Stimulated activated CD4-positive, alpha-beta T cell treated with anti-CD3 and anti-CD28 coated beads, Interleukin-2, amount 100 ng/mL, for 4 hours (primary cell): ENCODE measurements around the gene ENTHD1.

Experiments used
- DNase-seq: peaks from one replicate; pipeline ENCODE4 v3.0.0-alpha.2; 2020; ENCODE audit warnings: low read depth

ENTHD1 gene

DNA sequence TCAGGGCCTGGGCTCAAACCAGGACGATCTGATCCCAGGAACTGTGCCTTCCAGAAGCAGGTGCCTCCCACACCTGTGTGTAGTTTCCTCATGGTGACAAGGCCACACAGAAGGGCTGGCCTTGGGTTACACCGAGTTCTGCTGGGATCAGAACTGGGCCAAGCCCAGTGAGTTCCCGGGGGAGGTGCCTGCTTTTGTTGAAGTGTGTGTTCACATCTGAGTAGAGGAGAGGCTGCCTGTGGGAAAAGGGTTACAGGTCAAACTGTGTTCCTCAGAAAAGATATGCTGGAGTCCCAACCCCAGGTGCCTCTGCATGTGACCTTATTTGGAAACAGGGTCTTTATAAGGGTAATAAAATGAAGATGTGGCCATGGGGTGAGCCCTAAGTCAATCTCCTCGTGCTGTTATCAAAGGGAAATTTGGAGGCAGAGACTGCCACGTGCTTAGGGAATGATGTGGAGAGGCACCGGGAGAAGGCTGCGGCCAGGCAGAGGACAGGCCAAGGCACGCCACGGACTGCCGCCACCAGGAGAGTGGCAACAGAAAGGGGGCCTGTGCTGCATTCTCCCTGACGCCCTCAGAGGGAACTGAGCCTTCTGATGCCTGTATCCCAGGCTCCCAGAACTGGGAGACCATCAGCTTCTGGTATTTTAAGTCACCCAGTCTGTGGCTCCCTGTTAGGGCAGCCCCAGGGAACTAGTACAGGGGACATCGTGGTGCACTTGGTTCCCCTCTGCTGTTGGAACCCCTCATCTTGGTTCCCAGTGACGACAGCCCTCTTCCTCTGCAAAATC, 164.2 kb downstream of the ENTHD1 start:
- DNase-seq: no peak

DNA sequence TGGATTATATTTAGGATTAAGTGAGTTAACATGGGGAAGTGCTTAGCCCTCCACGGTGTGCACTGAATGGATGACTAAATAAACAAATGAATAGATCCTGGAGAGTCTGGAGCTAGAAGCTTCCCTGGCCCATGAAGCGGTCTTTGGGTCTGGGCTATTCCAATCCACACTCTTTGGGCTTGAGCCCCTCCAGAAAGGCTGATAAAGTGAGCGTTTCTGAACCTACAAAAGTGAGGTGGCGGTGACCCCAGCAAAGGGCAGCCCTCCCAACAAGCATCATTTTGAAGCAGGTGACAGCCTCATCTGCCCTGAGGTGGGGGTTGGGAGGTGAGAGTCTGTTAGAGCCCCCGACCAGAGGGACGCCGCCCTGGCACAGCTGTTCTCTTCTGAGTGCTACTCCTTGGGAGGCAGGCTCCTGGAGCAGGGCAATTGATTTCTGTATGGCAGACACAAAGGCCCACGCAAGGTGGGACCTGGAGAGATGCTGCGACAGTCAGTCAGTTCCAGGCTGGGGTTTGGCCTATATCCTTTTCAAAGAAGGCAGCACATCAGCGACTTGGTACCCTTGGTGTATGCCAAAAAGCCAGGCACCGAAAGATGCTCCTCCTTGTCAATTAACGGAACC, 165.2 kb downstream of the ENTHD1 start:
- DNase-seq: no peak

DNA sequence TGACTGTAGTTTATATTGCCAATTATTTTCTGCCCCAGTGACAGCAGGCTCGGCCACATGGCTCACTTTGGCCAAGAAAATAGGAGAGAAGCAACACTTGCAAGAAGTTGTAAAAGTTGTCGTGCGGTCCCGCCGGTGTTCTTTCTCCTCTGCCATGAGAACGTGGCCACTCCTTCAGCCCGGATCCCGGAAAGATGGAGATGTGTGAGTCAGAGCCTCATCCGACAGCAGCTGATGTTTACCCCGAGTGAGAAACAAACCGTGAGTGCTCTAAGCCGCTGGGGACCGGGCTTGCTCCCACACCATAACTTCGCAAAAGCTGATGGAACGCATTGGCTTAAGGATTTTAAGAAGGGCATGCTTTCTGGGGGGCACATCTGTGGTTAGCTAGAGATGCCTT, 166.0 kb downstream of the ENTHD1 start:
- no peak for DNase-seq

DNA sequence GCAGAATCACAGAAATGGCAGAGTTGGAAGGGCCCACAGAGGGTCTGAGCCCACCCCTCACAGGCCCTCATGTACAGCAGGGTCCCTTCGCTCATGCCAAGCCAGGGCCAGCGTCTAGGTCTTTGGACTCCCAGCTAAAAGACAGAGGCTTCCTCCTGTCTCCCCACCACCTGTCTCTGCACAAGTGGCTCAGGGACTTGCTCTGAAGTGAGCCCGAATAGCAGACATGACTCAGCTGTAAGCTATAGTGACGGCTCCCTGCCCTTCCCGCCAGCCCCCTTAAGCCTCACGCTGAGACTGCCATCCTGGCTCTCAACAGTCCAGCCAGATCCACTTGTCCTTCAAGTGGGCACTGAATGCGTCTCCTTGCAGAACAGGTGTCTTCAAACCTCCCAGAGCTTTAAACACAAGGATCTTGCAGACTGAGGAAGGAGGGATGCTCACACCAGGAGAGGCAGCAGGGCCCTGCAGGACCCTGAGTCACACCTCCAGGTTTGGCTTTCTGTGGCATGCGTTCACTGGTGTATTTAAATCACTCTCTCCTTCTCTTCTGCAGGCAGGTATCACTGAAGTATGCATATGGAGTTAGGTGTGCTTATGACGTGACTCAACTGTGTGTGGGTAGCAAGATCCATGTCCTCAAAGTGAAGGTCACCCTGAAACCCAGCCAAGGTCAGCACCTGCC, 168.1 kb downstream of the ENTHD1 start:
- DNase-seq: no peak

DNA sequence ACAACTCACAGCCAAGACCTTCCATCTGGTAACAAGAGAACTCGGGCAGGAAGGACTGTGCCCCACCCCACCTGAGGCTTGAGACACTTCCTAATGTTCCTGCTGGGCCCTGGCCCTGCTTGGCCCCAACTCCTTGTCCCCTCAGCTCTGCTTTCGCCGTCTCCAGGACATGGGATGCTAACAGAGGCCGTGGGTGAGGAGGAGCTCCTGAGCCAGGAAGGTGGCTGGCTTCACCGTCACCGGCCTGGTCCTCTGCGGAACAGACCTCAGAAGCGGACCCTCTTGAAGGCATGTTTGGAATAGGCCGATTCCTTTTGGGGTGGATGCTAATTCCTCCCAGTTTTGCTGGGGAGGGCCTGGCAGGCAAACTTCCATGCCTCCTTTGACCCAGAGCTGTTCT, 168.7 kb downstream of the ENTHD1 start:
- no peak for DNase-seq

DNA sequence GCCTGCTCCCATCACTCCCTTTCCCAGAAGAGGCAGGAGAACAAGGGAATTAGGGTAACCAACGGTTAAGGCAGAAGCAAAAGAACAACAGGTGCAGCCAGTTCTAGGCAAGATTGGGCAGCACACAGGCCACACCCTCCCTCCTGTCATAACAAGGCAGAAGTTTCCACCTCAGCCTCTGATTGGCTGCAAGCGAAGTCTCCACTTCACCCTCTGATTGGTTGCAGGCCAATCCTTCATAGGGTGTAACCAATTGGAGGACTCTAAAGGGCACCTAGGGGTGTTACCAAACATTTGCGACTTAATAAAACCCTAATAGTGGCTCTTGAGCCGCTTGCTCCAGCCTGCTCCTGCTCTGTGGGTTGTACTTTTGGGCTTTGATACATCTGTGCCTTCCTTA, 169.2 kb downstream of the ENTHD1 start:
- no peak for DNase-seq

DNA sequence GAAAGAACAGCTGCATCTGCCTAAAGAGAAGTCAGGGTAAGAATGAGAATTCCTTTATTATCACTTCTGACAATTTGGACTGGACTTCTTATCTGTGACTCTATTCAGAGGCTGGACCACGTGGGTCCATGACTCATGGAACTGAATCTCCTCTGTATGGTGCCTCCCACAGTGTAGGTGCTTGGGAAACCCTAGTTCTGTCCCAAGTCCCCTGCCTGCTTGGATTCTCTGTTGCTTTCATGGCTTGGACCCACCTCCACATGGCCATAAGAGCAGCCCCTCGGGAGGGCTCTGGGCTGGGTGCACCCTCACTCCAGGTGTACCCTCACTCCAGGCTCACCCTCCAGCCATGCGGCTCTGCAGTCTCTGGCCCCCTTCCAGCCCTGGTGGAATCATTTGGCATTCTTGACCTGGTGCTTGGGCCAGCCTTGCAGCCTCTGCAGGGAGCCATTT, 169.6 kb downstream of the ENTHD1 start:
- no peak for DNase-seq

DNA sequence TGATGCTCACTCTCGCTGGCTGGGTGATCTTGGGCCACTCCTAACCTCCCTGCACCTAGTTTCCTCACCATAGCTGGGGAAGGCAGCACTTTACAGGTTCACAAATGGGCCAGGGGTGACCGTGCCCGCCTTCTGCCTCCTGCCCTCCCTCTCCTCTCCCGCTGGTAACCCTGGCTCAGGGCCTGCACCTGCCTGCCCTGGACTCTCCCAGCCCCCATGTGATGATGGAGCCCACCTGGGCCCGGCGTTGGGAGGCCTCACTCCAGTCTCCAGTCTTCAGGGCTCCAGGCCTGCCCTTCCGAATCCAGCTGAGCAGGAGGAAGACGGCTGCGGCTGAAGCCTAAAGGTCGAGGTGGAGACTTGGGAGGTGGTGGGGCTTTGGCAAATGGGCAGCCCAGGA, 170.1 kb downstream of the ENTHD1 start:
- no peak for DNase-seq

DNA sequence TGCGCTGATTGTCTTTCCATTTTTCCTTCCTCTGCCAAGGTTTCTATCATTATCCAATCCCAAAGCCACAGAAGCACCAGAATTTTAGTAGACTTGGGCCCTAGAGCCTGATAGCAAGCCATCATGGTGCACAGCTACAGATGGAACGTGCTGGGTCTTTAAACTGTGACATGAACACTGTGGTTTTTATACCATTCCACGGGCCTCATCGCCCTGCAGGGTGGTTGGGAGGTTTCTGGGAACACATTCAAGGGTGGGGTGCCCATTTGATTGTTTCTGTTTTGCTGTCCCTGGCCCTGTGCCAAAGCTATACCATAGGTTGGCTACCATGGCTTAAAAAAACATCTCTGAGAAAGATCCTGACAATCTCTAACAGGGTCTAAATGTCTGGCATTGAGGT, 171.1 kb downstream of the ENTHD1 start:
- no peak for DNase-seq

DNA sequence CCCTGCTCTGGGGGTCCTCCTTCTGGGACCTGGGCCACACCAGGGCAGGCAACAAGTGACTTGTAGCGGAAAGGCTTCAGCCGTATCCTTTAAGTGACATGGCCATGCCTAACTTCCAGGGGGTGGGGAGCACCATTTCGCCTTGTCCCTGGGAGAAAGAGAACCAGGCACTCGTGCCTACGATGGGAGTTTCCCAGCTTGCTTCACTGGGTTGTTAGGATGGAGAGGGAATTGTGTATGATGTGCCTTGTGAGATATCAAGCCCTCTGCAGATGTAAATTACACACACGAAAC, 171.6 kb downstream of the ENTHD1 start:
- no peak for DNase-seq

DNA sequence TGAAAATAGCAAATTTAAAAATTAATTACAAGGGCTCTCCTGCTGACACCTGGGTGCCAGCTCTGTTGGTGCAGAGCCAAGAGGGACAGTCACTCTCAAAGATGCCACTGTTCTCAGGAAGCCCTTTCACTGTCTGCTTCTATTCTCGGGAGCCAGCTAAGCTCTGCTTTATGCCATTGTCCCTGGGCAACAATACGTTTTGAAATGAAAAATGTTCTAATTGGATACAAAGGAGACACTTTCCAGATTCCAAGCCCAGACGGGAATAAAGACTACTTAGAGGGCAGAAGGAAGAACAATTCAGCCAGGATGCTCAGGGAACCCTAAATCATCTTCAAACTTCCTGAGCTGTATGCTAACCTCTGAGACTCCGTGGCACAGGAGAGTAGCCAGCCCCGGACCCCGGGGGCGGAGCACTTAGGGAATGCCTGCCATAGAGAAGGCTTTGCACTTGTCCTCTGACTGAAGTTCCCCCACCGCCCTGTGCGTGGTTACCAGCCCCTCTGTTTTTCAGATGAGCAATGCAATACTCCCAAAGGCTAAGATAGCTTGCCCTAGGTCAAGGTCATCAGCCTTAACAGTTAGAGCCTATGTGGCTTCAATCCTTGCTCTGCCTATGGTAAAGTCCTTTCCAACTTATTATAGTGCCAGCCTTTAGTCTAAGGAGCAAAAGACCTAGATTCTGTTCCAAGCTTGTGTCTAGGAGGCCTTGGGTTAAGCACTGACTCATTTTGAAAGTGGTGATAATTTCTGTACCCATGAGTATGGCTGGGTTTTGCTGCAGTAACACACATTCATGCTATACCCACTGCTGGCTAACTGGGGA, 172.1 kb downstream of the ENTHD1 start:
- no peak for DNase-seq

DNA sequence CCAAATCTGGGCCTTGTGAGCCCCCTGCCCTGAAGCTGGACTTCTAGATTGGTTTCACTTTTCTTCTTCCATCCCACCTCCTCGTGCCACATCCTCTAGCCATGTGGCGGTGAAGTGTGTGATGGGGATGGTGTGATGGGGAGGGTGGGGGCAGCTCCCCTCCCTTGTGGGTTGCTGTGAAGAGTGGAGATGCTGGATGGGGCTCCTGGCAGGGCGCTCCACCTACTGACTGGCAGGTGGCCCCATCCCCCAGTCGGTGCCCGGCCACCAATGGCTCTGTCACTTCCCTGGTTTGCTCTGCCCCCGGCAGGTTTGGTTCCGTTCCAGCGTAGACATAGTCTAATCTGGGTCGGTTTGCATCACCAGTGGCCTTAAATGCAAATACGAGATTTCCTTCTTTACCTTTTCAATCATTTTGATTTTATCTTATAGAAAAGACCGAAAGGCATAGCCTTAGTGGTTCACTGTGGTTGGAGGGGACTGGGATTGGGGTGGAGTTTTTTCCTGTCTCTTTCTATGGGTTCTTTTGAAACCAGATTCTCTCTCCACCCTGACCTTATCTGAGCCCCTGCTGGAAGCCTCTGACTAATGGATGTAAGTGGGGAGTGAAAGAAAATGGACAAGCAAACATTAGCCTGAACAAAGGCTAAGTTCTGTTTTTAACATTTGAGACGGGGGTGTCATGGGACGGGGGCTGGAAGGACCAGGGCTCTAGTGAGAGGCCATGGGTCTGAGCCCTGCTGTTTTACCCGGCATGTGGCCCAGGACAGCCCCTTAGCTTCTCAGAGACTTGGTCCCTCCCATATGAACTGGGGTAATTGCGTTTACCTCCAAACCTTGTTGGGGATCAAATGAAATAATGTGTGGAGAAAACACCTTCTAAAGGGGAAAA, 173.8 kb downstream of the ENTHD1 start:
- DNase-seq: no peak

DNA sequence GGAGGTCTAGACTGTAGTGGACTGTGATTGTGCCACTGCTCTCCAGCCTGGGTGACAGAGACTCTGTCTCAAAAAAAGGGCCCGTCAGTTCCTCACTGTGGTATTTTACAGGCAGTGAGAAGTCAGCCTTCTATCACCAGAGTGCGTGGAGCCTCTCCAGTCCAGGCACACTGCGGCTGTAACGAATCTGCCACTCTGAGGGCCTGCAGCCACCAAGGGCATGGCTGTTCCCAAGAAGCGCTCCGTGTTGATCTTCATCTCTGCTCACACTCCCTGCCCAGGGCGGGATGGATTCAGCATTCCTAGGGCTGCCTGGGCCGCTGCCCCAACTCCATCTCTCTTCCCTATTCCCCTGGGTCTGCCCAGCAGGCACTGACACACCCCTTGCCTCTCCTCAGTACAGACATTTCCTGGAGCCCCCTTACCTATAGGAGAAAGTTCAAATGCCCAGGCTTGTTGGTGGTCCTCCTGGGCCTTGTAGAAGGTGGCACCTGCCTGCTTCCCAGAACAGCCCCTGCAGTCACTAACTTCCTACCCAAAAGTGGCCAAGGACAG, 174.6 kb downstream of the ENTHD1 start:
- DNase-seq: no peak

DNA sequence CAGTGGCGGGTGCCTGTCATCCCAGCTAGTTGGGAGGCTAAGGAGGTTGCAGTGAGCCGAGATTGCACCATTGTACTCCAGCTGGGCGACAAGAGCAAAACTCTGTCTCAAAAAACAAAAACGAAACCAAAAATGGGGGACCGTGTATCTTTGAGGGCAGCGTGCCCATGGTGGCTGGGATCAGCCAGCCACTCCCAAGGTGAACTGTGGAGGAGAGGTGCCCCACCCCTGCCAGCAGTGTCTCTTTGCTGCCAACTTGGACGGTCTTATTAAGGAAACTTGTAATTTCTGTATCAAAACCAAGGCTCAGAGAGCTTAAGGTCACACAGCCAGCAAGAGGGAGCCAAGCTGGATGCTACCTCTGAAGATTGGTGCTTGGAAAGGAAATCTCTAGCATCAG, 175.4 kb downstream of the ENTHD1 start:
- DNase-seq: no peak

DNA sequence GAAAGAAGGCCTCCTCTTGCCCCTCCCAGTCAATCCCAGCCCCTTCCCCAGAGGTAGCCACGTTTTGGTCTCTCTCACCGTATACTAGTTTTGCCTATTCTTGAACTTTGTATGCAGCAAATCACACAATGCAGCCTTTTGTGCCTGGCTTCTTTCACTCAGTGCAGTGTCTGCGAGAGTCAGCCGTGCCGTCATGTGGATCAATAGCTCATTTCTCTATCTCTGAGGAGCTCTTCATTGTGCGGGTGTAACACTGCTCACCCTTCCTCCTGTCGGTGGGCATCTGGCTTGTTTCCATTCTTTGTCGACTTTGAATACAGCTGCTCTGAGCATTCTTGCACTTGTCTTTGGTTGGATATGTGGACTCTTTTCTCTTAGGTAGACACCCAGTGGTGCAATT, 176.5 kb downstream of the ENTHD1 start:
- DNase-seq: no peak

DNA sequence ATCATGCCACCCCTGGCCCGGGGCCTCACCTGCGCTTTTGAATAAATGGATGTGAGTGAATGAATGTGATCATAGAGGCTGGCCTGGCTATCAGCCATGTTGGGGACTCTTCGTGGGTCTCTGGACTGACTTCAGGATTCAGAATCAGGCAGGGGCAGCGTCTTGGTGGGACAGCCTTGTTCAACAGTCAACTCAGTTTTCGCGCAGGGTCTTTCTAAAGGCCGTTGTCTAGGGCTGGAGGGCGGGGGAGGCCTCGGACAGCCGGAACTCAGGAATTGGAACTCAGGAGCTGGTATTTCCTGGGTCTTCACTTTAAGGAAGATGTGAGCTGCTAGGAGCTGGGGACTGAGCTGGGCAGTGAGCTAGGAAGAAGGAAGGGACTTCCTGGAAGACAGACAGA, 177.0 kb downstream of the ENTHD1 start:
- no peak for DNase-seq

DNA sequence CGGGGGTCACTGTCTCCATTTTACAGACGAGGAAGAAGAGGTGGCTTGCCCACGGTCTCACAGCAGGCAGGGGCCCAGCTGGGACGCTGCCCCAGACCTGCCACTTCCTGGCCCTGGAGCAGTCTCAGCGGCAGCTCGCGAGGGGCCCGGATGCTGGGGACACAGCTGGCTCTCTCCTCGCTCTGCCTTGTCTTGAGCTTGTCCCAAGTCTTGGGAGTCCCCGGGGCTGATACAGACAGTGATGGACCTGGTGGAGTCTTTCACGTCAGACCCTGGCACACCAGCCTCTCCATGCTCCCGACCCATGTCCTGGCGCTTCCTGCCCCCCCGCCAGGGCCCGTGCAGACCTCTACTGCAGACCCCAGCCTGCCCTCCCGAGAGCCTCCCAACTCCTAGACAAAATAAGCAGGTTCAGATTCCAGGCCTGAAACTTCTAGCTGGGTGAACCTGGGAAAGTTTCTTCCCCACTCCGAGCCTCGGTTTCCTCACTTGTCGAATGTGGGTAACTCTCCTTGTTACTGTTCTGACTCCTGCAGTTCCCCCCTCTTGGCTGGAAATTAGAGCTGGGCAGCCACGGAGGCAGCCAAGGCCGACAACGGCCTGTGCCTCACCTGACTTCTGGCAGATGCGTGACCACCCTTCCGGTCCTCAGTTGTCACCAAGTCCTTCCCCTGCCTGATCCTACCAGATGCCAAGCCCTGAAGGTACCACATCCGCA, 177.6 kb downstream of the ENTHD1 start:
- DNase-seq: no peak

DNA sequence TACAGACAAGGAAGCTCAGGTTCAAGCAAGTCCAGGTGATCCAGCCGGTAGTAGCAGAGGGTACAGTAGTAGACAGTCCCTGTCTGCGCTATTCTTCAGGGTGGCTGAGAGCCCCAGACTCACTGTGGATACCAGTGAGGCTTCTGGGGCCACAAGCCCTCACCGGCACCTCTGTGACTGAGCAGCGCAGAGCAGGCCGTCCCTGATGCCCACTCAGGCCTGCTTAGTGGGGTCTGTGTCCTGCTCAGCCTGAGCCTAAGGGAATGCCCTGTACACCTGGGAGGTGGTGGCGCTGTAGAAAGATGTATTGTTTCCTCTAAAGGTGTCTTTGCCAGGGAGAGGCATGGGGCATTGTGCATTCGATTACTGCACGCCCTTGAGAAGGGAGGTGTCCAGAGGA, 179.2 kb downstream of the ENTHD1 start:
- DNase-seq: no peak

DNA sequence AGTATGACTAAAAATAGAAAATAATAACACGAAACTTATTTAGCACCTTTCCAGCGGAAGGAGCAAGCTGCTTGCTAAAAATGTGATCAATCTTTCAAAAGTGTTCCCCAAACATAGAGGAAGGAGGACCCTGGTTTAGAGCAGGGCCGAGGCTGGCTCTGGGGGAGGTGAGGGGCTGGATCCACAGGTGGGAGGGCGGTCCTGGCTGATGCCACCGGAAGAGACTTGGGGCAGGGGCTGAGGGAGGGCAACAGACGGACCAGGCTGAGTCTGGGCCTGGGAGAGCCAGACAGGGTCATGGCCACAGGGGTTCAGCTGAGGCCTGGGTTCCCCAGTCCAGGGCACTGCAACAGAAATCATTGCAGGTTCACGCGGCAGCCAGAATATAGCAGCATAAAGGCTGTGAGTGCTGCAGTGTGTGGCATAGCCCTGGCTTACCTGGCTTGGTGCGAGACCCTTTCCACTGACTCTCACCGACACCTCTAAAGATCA, 179.7 kb downstream of the ENTHD1 start:
- no peak for DNase-seq

DNA sequence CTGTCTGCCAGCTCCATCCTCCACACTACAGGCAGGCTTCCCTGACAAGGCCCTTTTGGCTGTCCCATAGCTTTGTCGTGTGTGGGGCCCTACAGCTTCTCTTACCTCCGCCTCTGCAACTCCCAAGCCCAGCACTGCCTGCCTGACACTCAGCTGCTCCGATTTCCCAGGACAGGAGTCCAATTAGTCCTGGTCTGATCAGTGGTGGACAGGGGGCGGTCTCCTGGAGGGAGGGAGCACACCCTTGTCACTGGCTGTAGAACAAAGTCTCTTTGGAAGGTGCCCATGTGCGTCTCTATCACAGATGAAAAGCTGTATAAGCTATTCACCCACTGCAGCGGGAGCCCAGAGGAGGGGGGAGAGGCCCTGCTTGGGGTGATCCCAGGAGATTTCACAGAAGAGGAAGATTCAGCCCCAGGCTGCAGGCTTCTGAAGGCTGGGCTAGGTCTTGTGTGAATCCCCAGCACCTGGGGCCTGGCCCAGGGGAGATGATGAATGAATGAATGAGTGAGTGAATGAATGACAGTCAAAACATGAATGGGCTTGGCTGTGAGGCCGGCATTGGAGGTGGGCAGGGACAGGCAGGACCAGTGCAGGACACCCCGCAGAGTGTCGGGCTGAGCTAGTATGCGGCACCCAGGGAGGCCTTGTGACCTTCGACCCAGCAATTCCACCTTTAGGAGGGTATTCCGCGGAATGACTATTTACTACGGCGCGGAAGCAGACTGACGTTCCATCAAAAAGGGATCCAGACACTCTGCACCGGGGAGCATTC, 180.6 kb downstream of the ENTHD1 start:
- no peak for DNase-seq
